ENCODE measurements around the gene PKDREJ. TPM values are rescaled to one million over a fixed set of nuclear protein-coding genes. Genes with fewer than 3 reads are reported as not detected.

Gene PKDREJ
- total RNA-seq, 2 experiments from 2014 or later = not detected

- no TSS peak for BruUV-seq (replicated peaks)
- ChIA-PET CTCF (ENCODE audit: unreplicated experiment) (interaction anchor here (0.6 kb wide), 1 partner anchor 166 kb away, joined by 3 read pairs; no protein-coding TSS in a partner anchor), POLR2A (no interaction called here)
These were observed 28.0 kb upstream of the PKDREJ start for GRCh38 chr22:46290843-46291785.

GRCh38 chr22:46290121-46290842, 27.1 kb upstream of the PKDREJ start:
- Histone ChIP-seq H3K4me1 (ENCODE audit: insufficient read depth, low read length, poor library complexity, severe bottlenecking) (peaks cover 47% of the 10 kb centered on the region), H3K27ac (ENCODE audit: low read depth, low read length, poor library complexity, severe bottlenecking) (no peak overlapping the region)

More at GRCh38 chr22:46290843-46291785, 28.0 kb upstream of the PKDREJ start:
- peaks cover 54% of the 10 kb centered on the region for H3K4me1 ChIP-seq (ENCODE audit: insufficient read depth, low read length, poor library complexity, severe bottlenecking)
- TF ChIP-seq CTCF (conservative IDR thresholded peaks at IDR 0.05; ENCODE audit: low read length) (no peak), EZH2phosphoT487 (IDR thresholded peaks at IDR 0.05; ENCODE audit: borderline replicate concordance, low read depth, low read length) (no peak)
- no peaks in the 10 kb centered on the region for H3K9me3 ChIP-seq (ENCODE audit: low read length)
- no peaks in the 10 kb centered on the region for H4K20me1 ChIP-seq (ENCODE audit: insufficient read depth, low read length)
- intact Hi-C loops (cut with micrococcal nuclease; ENCODE audit: unreplicated experiment) = loop anchor here (10.0 kb wide), 1 partner anchor 256 kb away; no protein-coding TSS in a partner anchor
- no peaks in the 10 kb centered on the region for H3K9me2 ChIP-seq (ENCODE audit: insufficient read depth, low read length)
- no peak overlapping the region for H3K4me3 ChIP-seq (ENCODE audit: low read depth, low read length, poor library complexity, severe bottlenecking)
- H3K79me2 ChIP-seq (ENCODE audit: insufficient read depth, low read depth, low read length) = no peaks in the 10 kb centered on the region
- DNase-seq (ENCODE audit: low spot score) = no peak
- no peaks in the 10 kb centered on the region for H3K36me3 ChIP-seq (ENCODE audit: insufficient read depth, low read length)
- no peak overlapping the region for H2AFZ ChIP-seq (ENCODE audit: low read length)
- H3K4me2 ChIP-seq (ENCODE audit: low read length) = no peak overlapping the region
- H3K27ac ChIP-seq (ENCODE audit: low read depth, low read length, poor library complexity, severe bottlenecking) = no peak overlapping the region

More at GRCh38 chr22:46290121-46290842, 27.1 kb upstream of the PKDREJ start:
- Histone ChIP-seq H3K4me2 (ENCODE audit: low read length) (no peak overlapping the region), H3K4me3 (ENCODE audit: low read depth, low read length, poor library complexity, severe bottlenecking) (no peak overlapping the region), H3K36me3 (ENCODE audit: insufficient read depth, low read length) (no peaks in the 10 kb centered on the region), H3K9me2 (ENCODE audit: insufficient read depth, low read length) (no peaks in the 10 kb centered on the region), H3K9me3 (ENCODE audit: low read length) (no peaks in the 10 kb centered on the region), H2AFZ (ENCODE audit: low read length) (no peak overlapping the region), H3K79me2 (ENCODE audit: insufficient read depth, low read depth, low read length) (no peaks in the 10 kb centered on the region), H4K20me1 (ENCODE audit: insufficient read depth, low read length) (no peaks in the 10 kb centered on the region)
- no peak for TF ChIP-seq CTCF (conservative IDR thresholded peaks at IDR 0.05; ENCODE audit: low read length)
- no peak for TF ChIP-seq EZH2phosphoT487 (IDR thresholded peaks at IDR 0.05; ENCODE audit: borderline replicate concordance, low read depth, low read length)
- ChIA-PET CTCF (ENCODE audit: unreplicated experiment) (interaction anchor here (0.6 kb wide), 1 partner anchor 165 kb away, joined by 3 read pairs; no protein-coding TSS in a partner anchor), POLR2A (no interaction called here)
- no TSS peak for BruUV-seq (replicated peaks)
- DNase-seq (ENCODE audit: low spot score) = no peak
- intact Hi-C loops (cut with micrococcal nuclease; ENCODE audit: unreplicated experiment) = loop anchor here (10.0 kb wide), 1 partner anchor 255 kb away; no protein-coding TSS in a partner anchor
